ENCODE data around the gene HACD3. TPM values are rescaled to one million over a fixed set of nuclear protein-coding genes. Genes with fewer than 3 reads are reported as not detected.

The HACD3 gene
- total RNA-seq, 1 experiment from 2014 or later, result 71.6 TPM

DNA sequence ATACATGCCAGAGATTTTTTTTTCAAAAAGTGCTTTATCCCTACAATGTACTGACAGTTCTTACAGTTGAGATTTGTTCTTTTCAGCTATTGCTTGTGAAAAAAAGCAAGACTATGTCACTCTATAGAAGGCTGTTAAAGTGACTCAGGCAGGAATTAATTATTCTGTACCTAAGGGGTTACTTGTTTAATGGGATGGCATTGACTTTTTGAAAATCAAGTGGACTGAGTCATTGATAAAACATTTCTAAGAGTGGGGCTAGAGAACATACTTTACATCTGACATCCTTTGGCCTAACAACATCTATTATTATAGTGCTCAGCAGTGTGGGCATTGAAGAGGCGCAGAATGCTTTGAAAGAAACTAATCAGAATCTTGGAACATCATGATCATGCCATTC lies 46.4 kb downstream of the HACD3 start:
- Histone ChIP-seq H2AFZ (no peak overlapping the region), H3K4me3 (no peak overlapping the region), H4K20me1 (ENCODE audit: insufficient read depth) (no peaks in the 10 kb centered on the region), H3K4me1 (replicated peaks; ENCODE audit: insufficient read depth) (no peaks in the 10 kb centered on the region), H3K4me2 (no peak overlapping the region), H3K9me3 (ENCODE audit: insufficient read depth, low read depth) (no peaks in the 10 kb centered on the region), H3K79me2 (ENCODE audit: low read depth) (no peaks in the 10 kb centered on the region), H3K9me2 (ENCODE audit: insufficient read depth) (no peaks in the 10 kb centered on the region), H3K36me3 (ENCODE audit: low read depth) (peaks cover 3% of the 10 kb centered on the region; the same call in 1 of the 2 replicates), H3F3A (ENCODE audit: insufficient read depth, low read depth) (peaks cover 17% of the 10 kb centered on the region; the same call in 1 of the 2 replicates), H3K27me3 (ENCODE audit: insufficient read depth, low read depth) (no peaks in the 10 kb centered on the region), H3K27ac (no peak overlapping the region)
- ChIA-PET POLR2A (ENCODE audit: unreplicated experiment) (no interaction called here), CTCF (no interaction called here)
- BruUV-seq (replicated peaks), result no TSS peak
- no peak for TF ChIP-seq EZH2 (IDR thresholded peaks at IDR 0.05; ENCODE audit: low read depth)
- TF ChIP-seq, protein P1, sequence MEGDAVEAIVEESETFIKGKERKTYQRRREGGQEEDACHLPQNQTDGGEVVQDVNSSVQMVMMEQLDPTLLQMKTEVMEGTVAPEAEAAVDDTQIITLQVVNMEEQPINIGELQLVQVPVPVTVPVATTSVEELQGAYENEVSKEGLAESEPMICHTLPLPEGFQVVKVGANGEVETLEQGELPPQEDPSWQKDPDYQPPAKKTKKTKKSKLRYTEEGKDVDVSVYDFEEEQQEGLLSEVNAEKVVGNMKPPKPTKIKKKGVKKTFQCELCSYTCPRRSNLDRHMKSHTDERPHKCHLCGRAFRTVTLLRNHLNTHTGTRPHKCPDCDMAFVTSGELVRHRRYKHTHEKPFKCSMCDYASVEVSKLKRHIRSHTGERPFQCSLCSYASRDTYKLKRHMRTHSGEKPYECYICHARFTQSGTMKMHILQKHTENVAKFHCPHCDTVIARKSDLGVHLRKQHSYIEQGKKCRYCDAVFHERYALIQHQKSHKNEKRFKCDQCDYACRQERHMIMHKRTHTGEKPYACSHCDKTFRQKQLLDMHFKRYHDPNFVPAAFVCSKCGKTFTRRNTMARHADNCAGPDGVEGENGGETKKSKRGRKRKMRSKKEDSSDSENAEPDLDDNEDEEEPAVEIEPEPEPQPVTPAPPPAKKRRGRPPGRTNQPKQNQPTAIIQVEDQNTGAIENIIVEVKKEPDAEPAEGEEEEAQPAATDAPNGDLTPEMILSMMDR (conservative IDR thresholded peaks at IDR 0.05), result no peak
- DNase-seq, result no peak
- intact Hi-C loops (cut with micrococcal nuclease; ENCODE audit: unreplicated experiment), result loop anchor here (10.0 kb wide), 1 partner anchor 72 kb away; no protein-coding TSS in a partner anchor

DNA sequence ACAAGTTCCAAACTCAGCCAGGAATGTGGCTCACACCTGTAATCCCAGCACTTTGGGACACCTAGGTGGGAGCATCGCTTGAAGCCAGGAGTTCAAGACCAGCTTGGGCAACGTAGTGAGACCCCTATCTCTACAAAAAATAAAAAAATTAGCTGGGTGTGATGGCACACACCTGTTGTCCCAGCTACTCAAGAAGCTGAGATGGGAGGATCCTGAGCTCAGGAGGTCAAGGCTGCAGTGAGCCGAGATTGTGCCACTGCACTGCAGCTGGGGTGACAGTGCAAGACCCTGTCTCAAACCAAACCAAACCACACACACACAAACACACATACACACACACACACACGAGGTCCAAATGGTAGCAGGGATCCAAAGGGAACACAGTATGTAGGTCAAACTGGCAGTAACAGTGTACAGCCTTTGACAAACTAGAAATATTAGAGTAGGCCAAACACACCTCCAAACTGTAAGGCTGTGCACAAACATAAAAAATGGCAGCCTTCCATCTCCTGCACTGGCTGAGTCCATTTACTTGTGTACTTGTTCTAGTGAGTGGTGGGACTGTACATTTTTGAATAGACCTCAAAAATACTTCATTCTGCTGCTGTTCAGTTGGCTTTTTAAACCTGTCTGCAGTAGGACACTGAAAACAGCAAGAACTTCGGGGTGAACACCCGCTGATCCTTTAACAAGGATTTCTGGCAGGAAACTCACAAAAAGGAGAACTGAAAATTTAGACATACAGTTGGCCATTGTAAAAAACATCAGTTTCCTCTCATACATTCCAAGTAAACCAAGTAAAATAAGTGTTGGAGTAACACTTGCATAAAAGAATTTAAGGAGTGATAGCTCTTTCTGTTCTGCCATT lies 47.1 kb downstream of the HACD3 start:
- DNase-seq, result no peak
- intact Hi-C loops (cut with micrococcal nuclease; ENCODE audit: unreplicated experiment), result loop anchor here (10.0 kb wide), 1 partner anchor 73 kb away; no protein-coding TSS in a partner anchor
- no peak for TF ChIP-seq EZH2 (IDR thresholded peaks at IDR 0.05; ENCODE audit: low read depth)
- TF ChIP-seq, protein P1 (conservative IDR thresholded peaks at IDR 0.05), result no peak
- CTCF ChIA-PET, result no interaction called here
- Histone ChIP-seq H3K4me2 (no peak overlapping the region), H3K4me3 (no peak overlapping the region), H3F3A (ENCODE audit: insufficient read depth, low read depth) (peaks cover 17% of the 10 kb centered on the region; the same call in 1 of the 2 replicates), H3K9me2 (ENCODE audit: insufficient read depth) (no peaks in the 10 kb centered on the region), H3K27ac (no peak overlapping the region), H3K36me3 (ENCODE audit: low read depth) (peaks cover 3% of the 10 kb centered on the region; the same call in 1 of the 2 replicates), H3K4me1 (replicated peaks; ENCODE audit: insufficient read depth) (no peaks in the 10 kb centered on the region), H2AFZ (no peak overlapping the region), H3K9me3 (ENCODE audit: insufficient read depth, low read depth) (no peaks in the 10 kb centered on the region), H3K27me3 (ENCODE audit: insufficient read depth, low read depth) (no peaks in the 10 kb centered on the region), H3K79me2 (ENCODE audit: low read depth) (no peaks in the 10 kb centered on the region), H4K20me1 (ENCODE audit: insufficient read depth) (no peaks in the 10 kb centered on the region)
- POLR2A ChIA-PET (ENCODE audit: unreplicated experiment), result no interaction called here
- BruUV-seq (replicated peaks), result TSS peak; percentile 92

DNA sequence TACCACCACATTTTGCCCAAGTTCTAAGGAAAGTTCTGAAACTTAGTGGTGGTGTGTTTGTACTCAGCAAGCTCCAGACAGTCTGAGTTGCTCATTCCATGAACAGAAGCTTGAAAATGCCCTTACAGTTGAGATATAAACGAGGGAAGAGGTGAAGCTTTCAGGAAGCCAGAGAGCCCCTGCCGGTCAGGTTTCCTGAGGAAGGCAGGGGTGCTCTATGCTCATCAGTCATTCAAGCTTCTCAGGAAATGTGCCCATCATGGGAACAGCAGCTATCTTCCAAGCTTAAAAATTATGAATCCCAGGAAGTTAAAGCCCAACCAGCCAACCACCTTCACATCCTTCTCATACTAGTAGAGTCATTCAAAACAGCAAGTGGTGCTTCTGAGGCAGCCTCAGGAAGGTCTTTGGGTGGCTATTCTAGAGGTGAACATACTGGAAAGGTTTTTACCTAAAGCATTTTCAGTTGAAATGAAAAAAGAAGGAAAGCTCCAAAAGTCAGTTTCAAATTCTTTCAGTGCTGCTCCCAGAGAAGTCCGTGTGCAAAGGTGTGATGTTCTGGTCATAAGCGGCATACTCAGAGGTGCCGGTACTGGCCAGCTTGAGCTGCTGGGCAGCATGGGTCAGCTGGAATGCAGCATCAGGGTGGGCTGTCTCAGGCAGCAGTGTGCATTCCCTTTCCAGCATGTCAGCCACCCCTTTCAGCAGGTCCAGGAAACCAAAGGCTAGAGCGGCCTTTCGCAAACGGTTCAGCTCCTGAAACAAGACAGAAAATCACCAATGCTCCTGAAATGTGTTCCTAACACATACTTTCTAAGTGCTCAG lies 48.9 kb downstream of the HACD3 start:
- H3K27ac ChIP-seq, result no peak overlapping the region
- DNase-seq, result no peak
- H3K36me3 ChIP-seq (ENCODE audit: low read depth), result peaks cover 7% of the 10 kb centered on the region; the same call in 1 of the 2 replicates
- no peak overlapping the region for H3K4me3 ChIP-seq
- intact Hi-C loops (cut with micrococcal nuclease; ENCODE audit: unreplicated experiment), result loop anchor here (10.0 kb wide), 1 partner anchor 74 kb away; no protein-coding TSS in a partner anchor
- POLR2A ChIA-PET (ENCODE audit: unreplicated experiment), result interaction anchor here (0.6 kb wide), 2 partner anchors 459 to 777 kb away, joined by 3 to 6 read pairs; partner anchors contain the start of gene TIPIN
- TF ChIP-seq, protein P1 (conservative IDR thresholded peaks at IDR 0.05), result no peak
- TF ChIP-seq EZH2 (IDR thresholded peaks at IDR 0.05; ENCODE audit: low read depth), result no peak
- H4K20me1 ChIP-seq (ENCODE audit: insufficient read depth), result no peaks in the 10 kb centered on the region
- peaks cover 17% of the 10 kb centered on the region; the same call in 1 of the 2 replicates for H3F3A ChIP-seq (ENCODE audit: insufficient read depth, low read depth)
- CTCF ChIA-PET, result no interaction called here
- H3K4me2 ChIP-seq, result no peak overlapping the region
- no peaks in the 10 kb centered on the region for H3K79me2 ChIP-seq (ENCODE audit: low read depth)
- no peaks in the 10 kb centered on the region for H3K27me3 ChIP-seq (ENCODE audit: insufficient read depth, low read depth)
- no peaks in the 10 kb centered on the region for H3K4me1 ChIP-seq (replicated peaks; ENCODE audit: insufficient read depth)
- no TSS peak for BruUV-seq (replicated peaks)
- no peaks in the 10 kb centered on the region for H3K9me3 ChIP-seq (ENCODE audit: insufficient read depth, low read depth)
- H3K9me2 ChIP-seq (ENCODE audit: insufficient read depth), result no peaks in the 10 kb centered on the region
- H2AFZ ChIP-seq, result no peak overlapping the region

Measured in PC-9 (cell line).